ENCODE data around the gene PEAR1.

PEAR1 gene

GRCh38 chr1:156898971-156899664, 5.6 kb downstream of the PEAR1 start:
- no peak for DNase-seq (ENCODE audit: low read depth)
- no peak for TF ChIP-seq CTCF (IDR thresholded peaks at IDR 0.05; ENCODE audit: low read depth, low read length, missing control alignments)
- H3K4me3 ChIP-seq (ENCODE audit: low read depth, low read length): no peak overlapping the region

- no peak overlapping the region for H3K4me3 ChIP-seq (ENCODE audit: low read depth, low read length)
- no peak for DNase-seq (ENCODE audit: low read depth)
- TF ChIP-seq CTCF (IDR thresholded peaks at IDR 0.05; ENCODE audit: low read depth, low read length, missing control alignments): no peak
Observed at GRCh38 chr1:156899956-156900718, 6.6 kb downstream of the PEAR1 start.

- TF ChIP-seq CTCF (IDR thresholded peaks at IDR 0.05; ENCODE audit: low read depth, low read length, missing control alignments): no peak
Observed at GRCh38 chr1:156900896-156901589, 7.5 kb downstream of the PEAR1 start.

GRCh38 chr1:156901590-156901900, 8.0 kb downstream of the PEAR1 start:
- no peak overlapping the region for H3K4me3 ChIP-seq (ENCODE audit: low read depth, low read length)
- no peak for DNase-seq (ENCODE audit: low read depth)
- no peak for TF ChIP-seq CTCF (IDR thresholded peaks at IDR 0.05; ENCODE audit: low read depth, low read length, missing control alignments)

More at GRCh38 chr1:156900896-156901589, 7.5 kb downstream of the PEAR1 start:
- DNase-seq (ENCODE audit: low read depth): no peak
- H3K4me3 ChIP-seq (ENCODE audit: low read depth, low read length): no peak overlapping the region

- DNase-seq (ENCODE audit: low read depth): no peak
- H3K4me3 ChIP-seq (ENCODE audit: low read depth, low read length): no peak overlapping the region
- no peak for TF ChIP-seq CTCF (IDR thresholded peaks at IDR 0.05; ENCODE audit: low read depth, low read length, missing control alignments)
Observed at GRCh38 chr1:156901966-156902915, 8.7 kb downstream of the PEAR1 start.

GRCh38 chr1:156903328-156904091, 10.0 kb downstream of the PEAR1 start:
- no peak for TF ChIP-seq CTCF (IDR thresholded peaks at IDR 0.05; ENCODE audit: low read depth, low read length, missing control alignments)

More at GRCh38 chr1:156903328-156904091, 10.0 kb downstream of the PEAR1 start:
- no peak overlapping the region for H3K4me3 ChIP-seq (ENCODE audit: low read depth, low read length)
- DNase-seq (ENCODE audit: low read depth): no peak

All from GM12864 (cell line).